SIG-M5 treated with dmso at 0.1 percent for 504 hours (cell line): ENCODE measurements around the gene NUP42.
"Not testable (repeated sequence)": the region's sequence is repeated elsewhere in the genome, so short reads cannot be mapped to it uniquely, and the experiment has no call there.

Experiments
- DNase-seq: peaks from one replicate; lab custom pipeline; 2025; ENCODE audit not compliant: unreplicated experiment; lab: John Stamatoyannopoulos, UW

The NUP42 gene

GRCh38 chr7:23181684-23182553, at the start of gene NUP42:
Gene NUP42, plus strand, starts transcription at chr7:23182048. Its CDS starts 38 bp downstream, at chr7:23182086.
- DNase-seq: peak; percentile 96

GRCh38 chr7:23133797-23134196, 48.1 kb upstream of the NUP42 start:
- no peak for DNase-seq

GRCh38 chr7:23135755-23136154, 46.1 kb upstream of the NUP42 start:
- no peak for DNase-seq

- DNase-seq: no peak
These were observed 45.6 kb upstream of the NUP42 start for GRCh38 chr7:23136216-23136615.

- DNase-seq: no peak
These were observed 24.2 kb upstream of the NUP42 start for GRCh38 chr7:23157679-23158078.

- DNase-seq: no peak
These were observed 23.3 kb upstream of the NUP42 start for GRCh38 chr7:23158546-23158945.

GRCh38 chr7:23161482-23161881, 20.4 kb upstream of the NUP42 start:
- DNase-seq: no peak

- DNase-seq: no peak
These were observed 17.0 kb upstream of the NUP42 start for GRCh38 chr7:23164846-23165245.

- no peak for DNase-seq
These were observed 16.5 kb upstream of the NUP42 start for GRCh38 chr7:23165316-23165715.

GRCh38 chr7:23167691-23168090, 14.2 kb upstream of the NUP42 start:
- no peak for DNase-seq

GRCh38 chr7:23168111-23168885, 13.6 kb upstream of the NUP42 start:
- DNase-seq: no peak

- peak; percentile 58 for DNase-seq
These were observed 5.9 kb upstream of the NUP42 start for GRCh38 chr7:23175938-23176337.

- DNase-seq: peak; percentile 50
These were observed 1.6 kb downstream of the NUP42 start for GRCh38 chr7:23183279-23184012.

GRCh38 chr7:23184291-23184690, 2.4 kb downstream of the NUP42 start:
- DNase-seq: no peak

- DNase-seq: peak; percentile 64
These were observed 3.0 kb downstream of the NUP42 start for GRCh38 chr7:23184709-23185359.

- no peak for DNase-seq
These were observed 4.1 kb downstream of the NUP42 start for GRCh38 chr7:23185980-23186379.

GRCh38 chr7:23191022-23191421, 9.2 kb downstream of the NUP42 start:
- DNase-seq: no peak

GRCh38 chr7:23193650-23194227, 11.9 kb downstream of the NUP42 start:
- DNase-seq: not testable (repeated sequence)

- DNase-seq: no peak
These were observed 14.5 kb downstream of the NUP42 start for GRCh38 chr7:23196306-23196705.

GRCh38 chr7:23197745-23198144, 15.9 kb downstream of the NUP42 start:
- DNase-seq: not testable (repeated sequence)

- no peak for DNase-seq
These were observed 18.5 kb downstream of the NUP42 start for GRCh38 chr7:23200331-23200730.
